Measurements from ENCODE around the gene MAST1. TPM values are rescaled to one million over a fixed set of nuclear protein-coding genes. Genes with fewer than 3 reads are reported as not detected.
A peak's percentile ranks its signal among the peaks of the same experiment; 100 is the strongest.
"Not testable (repeated sequence)": the region's sequence is repeated elsewhere in the genome, so short reads cannot be mapped to it uniquely, and the experiment has no call there.

The MAST1 gene
- total RNA-seq, 2 experiments from 2014 or later, result 1.2 to 1.5 TPM

- H3K27me3 Mint-ChIP-seq (ENCODE audit: low read depth), result no peaks in the 10 kb centered on the region
- intact Hi-C loops (cut with micrococcal nuclease), result no loop called here
Measured at GRCh38 chr19:12893582-12893981, 55.3 kb downstream of the MAST1 start.

GRCh38 chr19:12896460-12896859 is 58.1 kb downstream of the MAST1 start:
- Mint-ChIP-seq H3K4me1 (ENCODE audit: low read depth) (peaks cover 13% of the 10 kb centered on the region), H3K27ac (no peak overlapping the region), H3K4me3 (no peak overlapping the region), H3K27me3 (ENCODE audit: low read depth) (no peaks in the 10 kb centered on the region), H3K9me3 (no peaks in the 10 kb centered on the region), H3K36me3 (ENCODE audit: low read depth) (peaks cover 11% of the 10 kb centered on the region)
- intact Hi-C loops (cut with micrococcal nuclease), result no loop called here
- DNase-seq, result no peak
- CTCF ChIA-PET, result interaction anchor here (0.6 to 1.5 kb wide), 2 partner anchors 69 to 81 kb away, joined by 3 to 4 read pairs; no protein-coding TSS in a partner anchor

More at GRCh38 chr19:12893582-12893981, 55.3 kb downstream of the MAST1 start:
- Mint-ChIP-seq H3K36me3 (ENCODE audit: low read depth) (peaks cover 11% of the 10 kb centered on the region), H3K27ac (no peak overlapping the region), H3K4me3 (peak overlapping the region; percentile 43), H3K4me1 (ENCODE audit: low read depth) (peaks cover 22% of the 10 kb centered on the region), H3K9me3 (no peaks in the 10 kb centered on the region)
- no peak for DNase-seq
- CTCF ChIA-PET, result interaction anchor here (0.6 kb wide), 1 partner anchor 289 kb away, joined by 4 read pairs; no protein-coding TSS in a partner anchor

- intact Hi-C loops (cut with micrococcal nuclease), result no loop called here
- DNase-seq, result no peak
- Mint-ChIP-seq H3K27me3 (ENCODE audit: low read depth) (no peaks in the 10 kb centered on the region), H3K9me3 (no peaks in the 10 kb centered on the region), H3K36me3 (ENCODE audit: low read depth) (peaks cover 5% of the 10 kb centered on the region), H3K27ac (no peak overlapping the region), H3K4me1 (ENCODE audit: low read depth) (no peaks in the 10 kb centered on the region), H3K4me3 (no peak overlapping the region)
- CTCF ChIA-PET, result interaction anchor here (0.8 to 1.1 kb wide), 2 partner anchors 17 to 162 kb away, joined by 3 read pairs; no protein-coding TSS in a partner anchor
Measured at GRCh38 chr19:12899891-12900518, 61.7 kb downstream of the MAST1 start.

- no peaks in the 10 kb centered on the region for H3K27me3 Mint-ChIP-seq (ENCODE audit: low read depth)
- H3K27ac Mint-ChIP-seq, result no peak overlapping the region
Measured at GRCh38 chr19:12907166-12907565, 68.9 kb downstream of the MAST1 start.

GRCh38 chr19:12912571-12912970 is 74.3 kb downstream of the MAST1 start:
- H3K4me3 Mint-ChIP-seq, result no peak overlapping the region
- CTCF ChIA-PET, result interaction anchor here (0.8 to 2.0 kb wide), 4 partner anchors 14 to 147 kb away, joined by 3 to 7 read pairs (median 4); no protein-coding TSS in a partner anchor
- H3K27me3 Mint-ChIP-seq (ENCODE audit: low read depth), result no peaks in the 10 kb centered on the region
- intact Hi-C loops (cut with micrococcal nuclease), result no loop called here
- peaks cover 2% of the 10 kb centered on the region for H3K36me3 Mint-ChIP-seq (ENCODE audit: low read depth)
- no peaks in the 10 kb centered on the region for H3K9me3 Mint-ChIP-seq
- peaks cover 22% of the 10 kb centered on the region for H3K4me1 Mint-ChIP-seq (ENCODE audit: low read depth)
- no peak for DNase-seq
- H3K27ac Mint-ChIP-seq, result no peak overlapping the region

More at GRCh38 chr19:12907166-12907565, 68.9 kb downstream of the MAST1 start:
- no peaks in the 10 kb centered on the region for H3K9me3 Mint-ChIP-seq
- no peak overlapping the region for H3K4me3 Mint-ChIP-seq
- DNase-seq, result no peak
- H3K4me1 Mint-ChIP-seq (ENCODE audit: low read depth), result no peaks in the 10 kb centered on the region
- CTCF ChIA-PET, result interaction anchor here (0.6 to 2.1 kb wide), 4 partner anchors 22 to 149 kb away, joined by 3 to 7 read pairs (median 4); no protein-coding TSS in a partner anchor
- intact Hi-C loops (cut with micrococcal nuclease), result no loop called here
- peaks cover 2% of the 10 kb centered on the region for H3K36me3 Mint-ChIP-seq (ENCODE audit: low read depth)

GRCh38 chr19:12913011-12913561 is 74.8 kb downstream of the MAST1 start:
- no peak for DNase-seq
- H3K27me3 Mint-ChIP-seq (ENCODE audit: low read depth), result no peaks in the 10 kb centered on the region
- no peak overlapping the region for H3K27ac Mint-ChIP-seq
- H3K9me3 Mint-ChIP-seq, result no peaks in the 10 kb centered on the region
- H3K4me1 Mint-ChIP-seq (ENCODE audit: low read depth), result peaks cover 22% of the 10 kb centered on the region
- no peak overlapping the region for H3K4me3 Mint-ChIP-seq
- intact Hi-C loops (cut with micrococcal nuclease), result no loop called here
- H3K36me3 Mint-ChIP-seq (ENCODE audit: low read depth), result peaks cover 2% of the 10 kb centered on the region
- CTCF ChIA-PET, result interaction anchor here (0.8 to 2.0 kb wide), 6 partner anchors 14 to 147 kb away, joined by 3 to 8 read pairs (median 5); no protein-coding TSS in a partner anchor

GRCh38 chr19:12913851-12914690 is 75.8 kb downstream of the MAST1 start:
- CTCF ChIA-PET, result interaction anchor here (1.0 to 2.0 kb wide), 4 partner anchors 10 to 148 kb away, joined by 3 to 8 read pairs (median 6); no protein-coding TSS in a partner anchor
- H3K4me3 Mint-ChIP-seq, result peak overlapping the region; percentile 45
- peak; percentile 79 for DNase-seq
- peaks cover 31% of the 10 kb centered on the region for H3K4me1 Mint-ChIP-seq (ENCODE audit: low read depth)
- H3K36me3 Mint-ChIP-seq (ENCODE audit: low read depth), result peaks cover 2% of the 10 kb centered on the region
- H3K27me3 Mint-ChIP-seq (ENCODE audit: low read depth), result no peaks in the 10 kb centered on the region
- peaks cover 1% of the 10 kb centered on the region for H3K9me3 Mint-ChIP-seq
- peak overlapping the region; percentile 88 for H3K27ac Mint-ChIP-seq
- intact Hi-C loops (cut with micrococcal nuclease), result no loop called here

- intact Hi-C loops (cut with micrococcal nuclease); H3K36me3 Mint-ChIP-seq (ENCODE audit: low read depth); H3K27me3 Mint-ChIP-seq (ENCODE audit: low read depth); H3K27ac Mint-ChIP-seq; DNase-seq; H3K4me3 Mint-ChIP-seq; H3K9me3 Mint-ChIP-seq: not testable (repeated sequence)
- CTCF ChIA-PET, result interaction anchor here (0.8 kb wide), 1 partner anchor 34 kb away, joined by 5 read pairs; no protein-coding TSS in a partner anchor
- peaks cover 37% of the 10 kb centered on the region for H3K4me1 Mint-ChIP-seq (ENCODE audit: low read depth)
Measured at GRCh38 chr19:12915860-12916259, 77.5 kb downstream of the MAST1 start.

GRCh38 chr19:12918253-12918652 is 79.9 kb downstream of the MAST1 start:
- no peak for DNase-seq
- peaks cover 1% of the 10 kb centered on the region for H3K9me3 Mint-ChIP-seq
- H3K4me3 Mint-ChIP-seq, result peak overlapping the region; percentile 62
- CTCF ChIA-PET, result interaction anchor here (1.4 kb wide), 1 partner anchor 33 kb away, joined by 5 read pairs; no protein-coding TSS in a partner anchor
- H3K36me3 Mint-ChIP-seq (ENCODE audit: low read depth), result peaks cover 12% of the 10 kb centered on the region
- intact Hi-C loops (cut with micrococcal nuclease), result loop anchor here (2.0 kb wide), 1 partner anchor 27 kb away; the partner anchor contains the start of gene GCDH
- H3K27me3 Mint-ChIP-seq (ENCODE audit: low read depth), result no peaks in the 10 kb centered on the region
- peak overlapping the region; percentile 76 for H3K27ac Mint-ChIP-seq
- H3K4me1 Mint-ChIP-seq (ENCODE audit: low read depth), result peaks cover 34% of the 10 kb centered on the region

- Mint-ChIP-seq H3K27ac (peak overlapping the region; percentile 46), H3K4me1 (ENCODE audit: low read depth) (peaks cover 15% of the 10 kb centered on the region), H3K27me3 (ENCODE audit: low read depth) (no peaks in the 10 kb centered on the region), H3K9me3 (peaks cover 1% of the 10 kb centered on the region), H3K4me3 (no peak overlapping the region), H3K36me3 (ENCODE audit: low read depth) (peaks cover 29% of the 10 kb centered on the region)
- no peak for DNase-seq
- CTCF ChIA-PET, result interaction anchor here (0.6 to 0.7 kb wide), 2 partner anchors 13 to 1150 kb away, joined by 3 read pairs; no protein-coding TSS in a partner anchor
- intact Hi-C loops (cut with micrococcal nuclease), result no loop called here
Measured at GRCh38 chr19:12921047-12921446, 82.7 kb downstream of the MAST1 start.

- DNase-seq, result no peak
- H3K27me3 Mint-ChIP-seq (ENCODE audit: low read depth), result no peaks in the 10 kb centered on the region
- H3K27ac Mint-ChIP-seq, result no peak overlapping the region
- CTCF ChIA-PET, result no interaction called here
- intact Hi-C loops (cut with micrococcal nuclease), result no loop called here
- H3K36me3 Mint-ChIP-seq (ENCODE audit: low read depth), result peaks cover 41% of the 10 kb centered on the region
- H3K4me1 Mint-ChIP-seq (ENCODE audit: low read depth), result peaks cover 15% of the 10 kb centered on the region
- H3K4me3 Mint-ChIP-seq, result no peak overlapping the region
- peaks cover 1% of the 10 kb centered on the region for H3K9me3 Mint-ChIP-seq
Measured at GRCh38 chr19:12922959-12923358, 84.6 kb downstream of the MAST1 start.
